Smooth muscle cell (in vitro differentiated cells): ENCODE measurements around the gene PORCN. TPM values are rescaled to one million over a fixed set of nuclear protein-coding genes. Genes with fewer than 3 reads are reported as not detected.

Experiments used
- DNase-seq: peaks from one replicate; lab custom pipeline; 2025; ENCODE audit not compliant: unreplicated experiment; lab: John Stamatoyannopoulos, UW
- H2AFZ ChIP-seq: fragments of 200-600 bp; sonication (generic); 2 replicates; pipeline ENCODE4 v1.6.0; 2016; ENCODE audit warnings: antibody characterized with exemption, low read depth, mild to moderate bottlenecking
- H3F3A ChIP-seq: fragments of 200-600 bp; sonication (generic); 2 replicates; pipeline ENCODE4 v1.6.0; 2017; ENCODE audit warnings: antibody characterized with exemption, low read depth
- H3K27ac ChIP-seq: fragments of 200-600 bp; sonication (generic); 2 replicates; pipeline ENCODE4 v1.5.1; 2016; ENCODE audit warnings: low read depth, mild to moderate bottlenecking
- H3K27me3 ChIP-seq: fragments of 200-600 bp; sonication (generic); 2 replicates; pipeline ENCODE4 v1.6.1; 2016; ENCODE audit warnings: low read depth, mild to moderate bottlenecking
- H3K36me3 ChIP-seq: fragments of 200-600 bp; sonication (generic); 2 replicates; pipeline ENCODE4 v1.5.1; 2016; ENCODE audit warnings: low read depth
- H3K4me1 ChIP-seq: fragments of 200-600 bp; sonication (generic); 2 replicates; pipeline ENCODE4 v1.5.1; 2016; ENCODE audit warnings: low read depth
- H3K4me2 ChIP-seq: fragments of 200-600 bp; sonication (generic); 2 replicates; pipeline ENCODE4 v1.6.0; 2016; ENCODE audit warnings: mild to moderate bottlenecking
- H3K4me3 ChIP-seq: fragments of 200-600 bp; sonication (generic); 2 replicates; pipeline ENCODE4 v1.5.1; 2016; ENCODE audit warnings: mild to moderate bottlenecking
- H3K79me2 ChIP-seq: fragments of 200-600 bp; sonication (generic); 2 replicates; pipeline ENCODE4 v1.6.0; 2016; ENCODE audit warnings: low read depth, mild to moderate bottlenecking
- H3K9ac ChIP-seq: fragments of 200-600 bp; sonication (generic); 2 replicates; pipeline ENCODE4 v1.6.0; 2016; ENCODE audit warnings: low read depth
- H3K9me3 ChIP-seq: fragments of 200-600 bp; sonication (generic); replicated peaks from 2 replicates; pipeline ENCODE4 v1.5.1; 2016; ENCODE audit warnings: low read depth
- H4K20me1 ChIP-seq: fragments of 200-600 bp; sonication (generic); 2 replicates; pipeline ENCODE4 v1.6.0; 2016; ENCODE audit warnings: low read depth
- WGBS: methylation state at CpG from one replicate; pipeline ENCODE4 v1.1.7; 2016; ENCODE audit warnings: low lambda C conversion rate; 5-methylcytosine and 5-hydroxymethylcytosine counted together
- polyA plus RNA-seq: library from polyadenylated mRNA; unstranded; fragments of >200 nt; fragmentation: Nextera tagmentation; extraction: Ambion mirVana; gene quantifications from 2 replicates; pipeline ENCODE4 v1.2.1, GENCODE V29; 2016
- total RNA-seq: library from RNA; depleted of rRNA; stranded (reverse); fragments of >200 nt; gene quantifications from 2 replicates; pipeline ENCODE4 v1.2.3, GENCODE V29; 2014
- TF ChIP-seq, protein P1 (sequence below): fragments of 200-600 bp; sonication (generic); IDR thresholded peaks from 2 replicates; pipeline ENCODE4 v1.5.1; 2017; ENCODE audit warnings: borderline replicate concordance, mild to moderate bottlenecking, antibody characterized with exemption; ENCODE audit not compliant: insufficient read depth, poor library complexity, severe bottlenecking

The PORCN gene
- total and polyA plus RNA-seq, 2 experiments from 2014 or later = 14.8 to 25.5 TPM

GRCh38 chrX:48470110-48470832, 38.5 kb upstream of the PORCN start, which contains the start of gene SLC38A5:
Gene SLC38A5, minus strand, starts transcription at chrX:48470260. Its CDS starts 2,336 bp downstream, at chrX:48467924.
- 84% methylated on average over 18 of the region's 18 CpGs for WGBS
- Histone ChIP-seq H3K4me3 (peak within 1 kb of the TSS; percentile 33), H3K36me3 (no peaks in the 10 kb centered on the region), H3K4me1 (no peaks in the 10 kb centered on the region), H4K20me1 (no peaks in the 10 kb centered on the region), H3F3A (no peaks in the 10 kb centered on the region), H2AFZ (no peak within 1 kb of the TSS), H3K79me2 (peaks cover 7% of the 10 kb centered on the region), H3K27me3 (no peaks in the 10 kb centered on the region), H3K4me2 (peak within 1 kb of the TSS; percentile 84), H3K9ac (no peak within 1 kb of the TSS), H3K27ac (no peak within 1 kb of the TSS), H3K9me3 (no peaks in the 10 kb centered on the region)
- TF ChIP-seq, protein P1, sequence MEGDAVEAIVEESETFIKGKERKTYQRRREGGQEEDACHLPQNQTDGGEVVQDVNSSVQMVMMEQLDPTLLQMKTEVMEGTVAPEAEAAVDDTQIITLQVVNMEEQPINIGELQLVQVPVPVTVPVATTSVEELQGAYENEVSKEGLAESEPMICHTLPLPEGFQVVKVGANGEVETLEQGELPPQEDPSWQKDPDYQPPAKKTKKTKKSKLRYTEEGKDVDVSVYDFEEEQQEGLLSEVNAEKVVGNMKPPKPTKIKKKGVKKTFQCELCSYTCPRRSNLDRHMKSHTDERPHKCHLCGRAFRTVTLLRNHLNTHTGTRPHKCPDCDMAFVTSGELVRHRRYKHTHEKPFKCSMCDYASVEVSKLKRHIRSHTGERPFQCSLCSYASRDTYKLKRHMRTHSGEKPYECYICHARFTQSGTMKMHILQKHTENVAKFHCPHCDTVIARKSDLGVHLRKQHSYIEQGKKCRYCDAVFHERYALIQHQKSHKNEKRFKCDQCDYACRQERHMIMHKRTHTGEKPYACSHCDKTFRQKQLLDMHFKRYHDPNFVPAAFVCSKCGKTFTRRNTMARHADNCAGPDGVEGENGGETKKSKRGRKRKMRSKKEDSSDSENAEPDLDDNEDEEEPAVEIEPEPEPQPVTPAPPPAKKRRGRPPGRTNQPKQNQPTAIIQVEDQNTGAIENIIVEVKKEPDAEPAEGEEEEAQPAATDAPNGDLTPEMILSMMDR = no peak
- DNase-seq = no peak

GRCh38 chrX:48470833-48471118, 38.0 kb upstream of the PORCN start:
- H3K36me3 ChIP-seq = no peaks in the 10 kb centered on the region
- H3K9ac ChIP-seq = no peak overlapping the region
- TF ChIP-seq, protein P1 = no peak
- H3K27me3 ChIP-seq = no peaks in the 10 kb centered on the region
- no peak for DNase-seq
- no peaks in the 10 kb centered on the region for H3F3A ChIP-seq
- H3K27ac ChIP-seq = no peak overlapping the region
- WGBS = 83% methylated on average over 9 of the region's 9 CpGs
- H3K79me2 ChIP-seq = peaks cover 11% of the 10 kb centered on the region
- no peaks in the 10 kb centered on the region for H3K9me3 ChIP-seq
- no peak overlapping the region for H2AFZ ChIP-seq
- no peak overlapping the region for H3K4me3 ChIP-seq
- H3K4me2 ChIP-seq = no peak overlapping the region
- no peaks in the 10 kb centered on the region for H4K20me1 ChIP-seq
- H3K4me1 ChIP-seq = no peaks in the 10 kb centered on the region

DNA sequence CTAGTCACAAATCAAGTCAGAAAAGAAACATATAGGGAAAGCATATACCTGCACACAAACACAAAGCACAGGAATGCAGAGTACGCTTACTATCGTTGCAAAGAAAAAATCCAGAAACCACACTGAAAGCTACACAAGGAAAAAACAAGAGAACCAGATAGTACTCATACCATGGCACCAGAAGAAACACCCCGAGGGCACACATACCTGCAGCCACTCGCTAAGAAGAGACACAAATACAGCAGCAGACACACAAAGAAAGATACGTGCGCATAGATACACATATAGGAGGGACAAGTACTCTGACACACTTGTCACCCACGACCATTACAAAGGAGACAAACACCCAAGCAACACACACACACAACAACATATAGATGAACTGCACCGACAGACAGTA, 37.3 kb upstream of the PORCN start:
- 74% methylated on average over 8 of the region's 8 CpGs for WGBS
- no peak for DNase-seq
- TF ChIP-seq, protein P1 = no peak
- Histone ChIP-seq H3K27me3 (no peaks in the 10 kb centered on the region), H3F3A (no peaks in the 10 kb centered on the region), H3K4me2 (no peak overlapping the region), H3K4me1 (no peaks in the 10 kb centered on the region), H3K9ac (no peak overlapping the region), H4K20me1 (no peaks in the 10 kb centered on the region), H2AFZ (no peak overlapping the region), H3K4me3 (no peak overlapping the region), H3K79me2 (peaks cover 15% of the 10 kb centered on the region), H3K27ac (no peak overlapping the region), H3K9me3 (no peaks in the 10 kb centered on the region), H3K36me3 (no peaks in the 10 kb centered on the region)

DNA sequence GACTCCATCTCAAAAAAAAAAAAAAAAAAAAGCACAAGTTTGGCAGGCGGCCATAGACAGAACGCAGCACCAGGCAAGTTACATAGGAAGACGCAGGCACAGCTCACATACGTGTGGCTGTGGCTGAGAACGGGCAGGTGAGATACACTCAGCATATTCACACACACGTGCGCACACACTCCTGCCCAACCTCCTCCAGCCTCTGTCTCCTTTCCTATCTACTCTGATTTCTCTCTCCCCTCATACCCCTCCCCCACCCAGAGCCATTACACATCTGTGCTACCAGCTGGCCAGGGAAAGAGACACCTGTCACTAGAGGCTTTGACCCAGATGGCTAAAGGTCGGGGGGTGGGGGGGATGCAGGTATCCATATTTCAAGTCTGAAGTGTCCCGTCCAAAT, 36.6 kb upstream of the PORCN start:
- DNase-seq = no peak
- H3K27ac ChIP-seq = no peak overlapping the region
- peaks cover 22% of the 10 kb centered on the region for H3K79me2 ChIP-seq
- H3K9me3 ChIP-seq = no peaks in the 10 kb centered on the region
- TF ChIP-seq, protein P1 = no peak
- H3K4me3 ChIP-seq = no peak overlapping the region
- no peak overlapping the region for H3K9ac ChIP-seq
- no peaks in the 10 kb centered on the region for H3K4me1 ChIP-seq
- H2AFZ ChIP-seq = no peak overlapping the region
- WGBS = 86% methylated on average over 9 of the region's 9 CpGs
- no peaks in the 10 kb centered on the region for H3F3A ChIP-seq
- no peaks in the 10 kb centered on the region for H3K27me3 ChIP-seq
- H4K20me1 ChIP-seq = no peaks in the 10 kb centered on the region
- no peak overlapping the region for H3K4me2 ChIP-seq
- no peaks in the 10 kb centered on the region for H3K36me3 ChIP-seq
